Calu3 (cell line): ENCODE data around the gene INTS6L. TPM values are rescaled to one million over a fixed set of nuclear protein-coding genes. Genes with fewer than 3 reads are reported as not detected.

Experiments used
- BruUV-seq: library from RNA; stranded (reverse); fragments of 400-500 nt; replicated peaks from 2 replicates; lab custom pipeline; 2021; lab: Mats Ljungman, UMichigan
- CTCF ChIA-PET: fragments of 300-600 bp; sonication (Branson Sonifier 250); formaldehyde crosslinking; loops from one replicate; lab custom pipeline; 2022; ENCODE audit warnings: antibody characterized with exemption; lab: Charles Lee
- DNase-seq: peaks from one replicate; pipeline ENCODE4 v3.0.0; 2022
- H3K27ac Mint-ChIP-seq: one replicate; pipeline ENCODE4 v1.8.0; 2022; ENCODE audit warnings: mixed read lengths; ENCODE audit not compliant: unreplicated experiment
- H3K27me3 Mint-ChIP-seq: one replicate; pipeline ENCODE4 v1.8.0; 2022; ENCODE audit warnings: mixed read lengths; ENCODE audit not compliant: unreplicated experiment
- H3K36me3 Mint-ChIP-seq: one replicate; pipeline ENCODE4 v1.8.0; 2022; ENCODE audit warnings: mild to moderate bottlenecking, moderate library complexity, mixed read lengths; ENCODE audit not compliant: insufficient read depth, unreplicated experiment
- H3K4me1 Mint-ChIP-seq: one replicate; pipeline ENCODE4 v1.8.0; 2022; ENCODE audit warnings: mild to moderate bottlenecking, low read depth, mixed read lengths; ENCODE audit not compliant: unreplicated experiment
- H3K4me3 Mint-ChIP-seq: one replicate; pipeline ENCODE4 v1.8.0; 2022; ENCODE audit warnings: mild to moderate bottlenecking, low read depth, moderate library complexity, mixed read lengths; ENCODE audit not compliant: unreplicated experiment
- H3K9me3 Mint-ChIP-seq: one replicate; pipeline ENCODE4 v1.8.0; 2022; ENCODE audit warnings: low read depth, mixed read lengths; ENCODE audit not compliant: unreplicated experiment
- intact Hi-C: fragments of 100-400 bp; cut with micrococcal nuclease; formaldehyde crosslinking; loops from one replicate; pipeline ENCODE4 v1.10.0; 2022; ENCODE audit not compliant: unreplicated experiment
- total RNA-seq: library from RNA; stranded (reverse); gene quantifications from 2 replicates; pipeline ENCODE4 v1.2.3, GENCODE V29; 2022
- TF ChIP-seq, protein P1 (sequence below): fragments of 200-600 bp; IDR thresholded peaks from one replicate; pipeline ENCODE4 v1.8.0; 2022; ENCODE audit warnings: antibody characterized with exemption; ENCODE audit not compliant: unreplicated experiment

INTS6L gene
- total RNA-seq, 1 experiment from 2014 or later: 7.2 TPM

DNA sequence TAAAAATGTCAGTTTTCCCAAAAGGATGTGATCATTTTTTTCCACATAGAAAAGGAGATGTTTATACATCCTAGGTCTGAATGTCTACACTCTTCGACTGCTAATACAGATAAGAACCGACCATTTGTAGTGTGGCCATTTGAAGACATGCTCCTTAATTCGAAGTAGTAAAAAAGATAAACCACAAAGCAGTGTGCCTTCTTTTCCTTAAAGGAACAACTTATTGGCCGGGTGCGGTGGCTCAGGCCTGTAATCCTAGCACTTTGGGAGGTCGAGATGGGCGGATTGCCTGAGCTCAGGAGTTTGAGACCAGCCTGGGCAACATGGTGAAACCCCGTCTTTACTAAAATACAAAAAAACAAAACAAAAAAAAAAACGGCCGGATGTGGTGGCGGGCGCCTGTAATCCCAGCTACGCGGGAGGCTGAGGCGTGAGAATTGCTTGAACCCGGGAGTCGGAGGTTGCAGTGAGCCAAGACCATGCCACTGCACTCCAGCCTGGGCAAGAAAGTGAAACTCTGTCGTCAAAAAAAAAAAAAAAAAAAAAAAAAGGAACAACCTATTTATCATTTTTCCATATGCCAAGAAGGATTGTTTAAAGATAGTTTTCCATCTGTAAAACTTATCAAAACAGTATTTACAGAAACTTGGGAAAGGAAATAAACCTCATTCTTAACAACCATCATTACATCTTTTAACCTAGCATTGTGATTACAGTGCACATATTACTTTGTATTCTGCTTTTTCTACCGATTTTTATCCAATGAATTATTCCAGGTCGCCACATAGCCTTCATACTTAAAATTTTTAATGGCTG is 2.6 kb downstream of the INTS6L start:
- no peak overlapping the region for H3K27ac Mint-ChIP-seq

DNA sequence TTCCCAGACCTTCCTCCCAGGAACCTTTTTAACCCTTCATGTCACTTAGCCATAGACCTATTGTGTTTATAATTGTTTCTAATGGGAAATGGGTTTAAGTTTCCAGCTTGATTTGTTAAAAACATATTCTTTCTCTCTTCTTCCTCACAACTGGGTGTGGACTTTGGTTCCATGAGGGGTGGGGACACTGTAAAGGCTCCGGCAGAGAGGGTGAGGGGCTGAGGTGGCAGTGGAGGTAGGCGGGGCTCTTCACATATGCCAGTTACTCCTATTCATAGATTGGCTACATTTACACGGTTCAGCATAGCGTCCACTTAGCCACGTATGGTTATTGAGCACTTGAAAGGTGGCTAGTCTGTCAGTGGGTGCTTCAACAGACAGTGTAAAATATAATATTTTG is 7.8 kb downstream of the INTS6L start:
- no peaks in the 10 kb centered on the region for H3K36me3 Mint-ChIP-seq
- H3K4me1 Mint-ChIP-seq: peaks cover 7% of the 10 kb centered on the region
- H3K9me3 Mint-ChIP-seq: no peaks in the 10 kb centered on the region
- H3K27me3 Mint-ChIP-seq: no peaks in the 10 kb centered on the region
- BruUV-seq: no TSS peak
- no peak for DNase-seq
- CTCF ChIA-PET: no interaction called here
- TF ChIP-seq, protein P1, sequence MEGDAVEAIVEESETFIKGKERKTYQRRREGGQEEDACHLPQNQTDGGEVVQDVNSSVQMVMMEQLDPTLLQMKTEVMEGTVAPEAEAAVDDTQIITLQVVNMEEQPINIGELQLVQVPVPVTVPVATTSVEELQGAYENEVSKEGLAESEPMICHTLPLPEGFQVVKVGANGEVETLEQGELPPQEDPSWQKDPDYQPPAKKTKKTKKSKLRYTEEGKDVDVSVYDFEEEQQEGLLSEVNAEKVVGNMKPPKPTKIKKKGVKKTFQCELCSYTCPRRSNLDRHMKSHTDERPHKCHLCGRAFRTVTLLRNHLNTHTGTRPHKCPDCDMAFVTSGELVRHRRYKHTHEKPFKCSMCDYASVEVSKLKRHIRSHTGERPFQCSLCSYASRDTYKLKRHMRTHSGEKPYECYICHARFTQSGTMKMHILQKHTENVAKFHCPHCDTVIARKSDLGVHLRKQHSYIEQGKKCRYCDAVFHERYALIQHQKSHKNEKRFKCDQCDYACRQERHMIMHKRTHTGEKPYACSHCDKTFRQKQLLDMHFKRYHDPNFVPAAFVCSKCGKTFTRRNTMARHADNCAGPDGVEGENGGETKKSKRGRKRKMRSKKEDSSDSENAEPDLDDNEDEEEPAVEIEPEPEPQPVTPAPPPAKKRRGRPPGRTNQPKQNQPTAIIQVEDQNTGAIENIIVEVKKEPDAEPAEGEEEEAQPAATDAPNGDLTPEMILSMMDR: no peak
- intact Hi-C loops: no loop called here
- H3K4me3 Mint-ChIP-seq: no peak overlapping the region
- H3K27ac Mint-ChIP-seq: no peak overlapping the region

More for the DNA sequence above, 2.6 kb downstream of the INTS6L start:
- intact Hi-C loops: no loop called here
- H3K9me3 Mint-ChIP-seq: no peaks in the 10 kb centered on the region
- BruUV-seq: TSS peak; percentile 36
- H3K4me1 Mint-ChIP-seq: no peaks in the 10 kb centered on the region
- CTCF ChIA-PET: interaction anchor here (0.6 kb wide), 1 partner anchor 30 kb away, joined by 3 read pairs; no protein-coding TSS in a partner anchor
- peaks cover 30% of the 10 kb centered on the region for H3K36me3 Mint-ChIP-seq
- H3K4me3 Mint-ChIP-seq: peak overlapping the region; percentile 90
- H3K27me3 Mint-ChIP-seq: no peaks in the 10 kb centered on the region
- TF ChIP-seq, protein P1: no peak
- DNase-seq: no peak

DNA sequence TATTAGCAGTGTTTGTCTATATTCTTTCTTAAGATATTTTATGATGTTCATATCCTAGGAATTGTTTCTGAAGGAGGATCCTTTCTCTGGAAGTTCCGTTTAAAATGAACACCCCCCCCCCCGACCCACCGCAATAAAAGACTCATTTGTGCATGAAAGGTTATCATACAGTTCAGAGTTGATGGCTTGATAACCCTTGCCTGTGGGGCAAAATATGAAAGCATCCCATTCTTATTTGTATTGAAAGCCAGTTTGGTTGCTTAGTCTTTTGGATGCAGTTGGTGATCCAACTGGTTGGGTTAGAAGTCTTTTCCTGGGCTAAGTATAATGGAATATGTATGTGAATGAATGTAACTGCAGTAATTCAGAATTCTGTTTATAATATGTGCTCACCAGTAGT is 8.3 kb downstream of the INTS6L start:
- Mint-ChIP-seq H3K27ac (no peak overlapping the region), H3K9me3 (no peaks in the 10 kb centered on the region), H3K4me1 (peaks cover 7% of the 10 kb centered on the region), H3K4me3 (no peak overlapping the region), H3K36me3 (no peaks in the 10 kb centered on the region), H3K27me3 (no peaks in the 10 kb centered on the region)
- intact Hi-C loops: no loop called here
- no peak for DNase-seq
- TF ChIP-seq, protein P1: no peak
- no TSS peak for BruUV-seq
- CTCF ChIA-PET: no interaction called here

DNA sequence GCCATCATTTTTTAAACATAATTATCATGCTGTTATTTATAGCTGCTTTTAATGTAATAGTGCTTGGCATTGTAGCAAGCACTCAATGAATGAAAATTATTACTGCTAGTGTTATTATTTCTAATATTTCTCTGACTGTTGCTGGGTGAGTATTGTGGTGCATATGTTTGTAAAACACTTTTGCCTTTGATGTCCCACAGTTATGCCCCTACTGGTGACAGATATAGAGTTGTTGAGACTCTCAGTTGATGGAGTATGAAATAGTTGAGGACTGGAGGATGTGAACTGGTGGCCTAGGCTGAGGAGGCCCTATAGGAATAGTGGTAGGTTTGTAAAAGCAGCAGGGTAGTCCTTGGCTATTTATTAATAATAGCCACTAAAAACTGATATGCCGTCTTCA is 9.6 kb downstream of the INTS6L start:
- H3K27ac Mint-ChIP-seq: no peak overlapping the region
- H3K27me3 Mint-ChIP-seq: no peaks in the 10 kb centered on the region
- TF ChIP-seq, protein P1: no peak
- CTCF ChIA-PET: no interaction called here
- no peak for DNase-seq
- H3K4me1 Mint-ChIP-seq: peaks cover 7% of the 10 kb centered on the region
- intact Hi-C loops: no loop called here
- H3K4me3 Mint-ChIP-seq: no peak overlapping the region
- no TSS peak for BruUV-seq
- H3K36me3 Mint-ChIP-seq: no peaks in the 10 kb centered on the region
- H3K9me3 Mint-ChIP-seq: no peaks in the 10 kb centered on the region
